Fibroblast of upper back skin (primary cell): ENCODE results near the gene PRLR.
"Not testable (repeated sequence)": the region's sequence is repeated elsewhere in the genome, so short reads cannot be mapped to it uniquely, and the experiment has no call there.

ENCODE experiments used
- DNase-seq: peaks from one replicate; pipeline ENCODE4 v3.0.0-alpha.2; 2013

The PRLR gene

DNA sequence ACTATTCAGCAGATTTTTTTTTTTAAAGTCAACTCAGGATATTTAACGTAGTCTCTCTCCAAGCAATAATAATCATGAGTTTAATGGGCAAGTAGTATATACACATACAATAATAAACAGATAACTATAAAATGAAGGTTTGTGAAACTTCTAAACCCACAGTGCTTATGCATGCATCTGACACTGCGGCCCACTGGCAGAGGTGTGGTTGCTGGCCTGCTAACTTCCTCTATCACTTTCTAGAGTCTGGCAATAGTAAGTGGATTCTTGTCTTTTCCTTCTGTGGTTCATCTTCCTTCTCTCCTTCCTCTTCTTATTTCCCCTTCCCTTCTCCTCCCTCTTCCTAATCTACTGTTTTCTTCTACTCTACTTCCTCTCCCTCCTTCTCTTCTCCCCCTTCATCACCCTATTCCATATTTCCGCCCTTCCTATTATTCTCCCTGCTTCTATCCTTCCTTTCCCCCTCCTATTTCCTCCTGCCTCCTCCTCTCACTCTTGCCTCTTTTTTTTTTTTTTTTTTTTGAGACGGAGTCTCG is 164.0 kb downstream of the PRLR start:
- DNase-seq = no peak

- peak; percentile 38 for DNase-seq
These were observed 166.9 kb downstream of the PRLR start for GRCh38 chr5:35063414-35063813.

DNA sequence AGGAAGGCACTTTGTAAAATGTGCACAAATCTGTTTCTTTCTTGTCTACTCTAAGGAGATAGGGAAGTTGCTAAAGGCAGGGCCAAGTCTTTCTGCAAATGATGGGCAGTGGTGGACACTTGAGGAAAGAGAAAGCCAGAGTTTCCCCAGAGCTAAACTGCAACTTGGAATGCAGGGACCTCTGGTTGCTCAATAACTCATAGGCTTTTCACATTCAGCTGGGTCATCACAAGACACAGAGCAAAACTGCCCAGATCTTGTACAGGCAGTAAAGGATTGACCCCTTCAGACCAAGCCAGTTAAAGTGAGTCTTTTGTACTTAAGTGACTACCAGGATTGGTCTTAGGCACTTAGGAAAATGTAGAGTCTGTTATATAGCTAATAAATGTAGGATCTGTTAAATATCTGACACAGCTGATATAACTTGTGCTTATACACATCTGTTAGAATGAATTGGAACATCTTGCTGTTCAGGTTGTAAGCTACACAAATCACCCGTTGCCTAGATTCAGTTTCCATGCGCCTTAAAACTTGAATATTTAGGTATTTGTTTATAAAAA is 169.0 kb downstream of the PRLR start:
- DNase-seq = no peak

- DNase-seq = no peak
These were observed 170.1 kb downstream of the PRLR start for GRCh38 chr5:35060236-35060635.

GRCh38 chr5:35059251-35059650 is 171.0 kb downstream of the PRLR start:
- no peak for DNase-seq

- DNase-seq = no peak
These were observed 171.9 kb downstream of the PRLR start for GRCh38 chr5:35058374-35058788.

GRCh38 chr5:35056686-35057085 is 173.6 kb downstream of the PRLR start:
- no peak for DNase-seq

DNA sequence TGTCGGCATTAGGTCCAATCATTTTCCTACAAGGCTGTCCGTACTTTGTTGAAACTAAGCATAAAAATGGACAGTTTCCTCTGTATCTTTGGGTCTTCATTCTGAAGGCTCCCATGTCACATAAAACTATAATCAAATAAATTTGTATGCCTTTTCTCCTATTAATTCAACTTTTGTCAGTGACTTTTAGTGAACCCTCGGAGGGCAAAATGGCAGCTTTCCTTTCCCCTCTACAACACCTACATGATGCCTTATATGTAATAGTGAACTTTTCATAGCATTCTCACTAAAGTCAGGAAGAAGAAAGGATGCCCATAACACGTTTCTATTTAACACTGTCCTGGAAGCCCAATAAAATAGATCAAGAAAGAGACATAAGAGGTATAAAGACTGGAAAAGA is 177.4 kb downstream of the PRLR start:
- DNase-seq = no peak

- DNase-seq = no peak
These were observed 179.7 kb downstream of the PRLR start for GRCh38 chr5:35050541-35051126.

DNA sequence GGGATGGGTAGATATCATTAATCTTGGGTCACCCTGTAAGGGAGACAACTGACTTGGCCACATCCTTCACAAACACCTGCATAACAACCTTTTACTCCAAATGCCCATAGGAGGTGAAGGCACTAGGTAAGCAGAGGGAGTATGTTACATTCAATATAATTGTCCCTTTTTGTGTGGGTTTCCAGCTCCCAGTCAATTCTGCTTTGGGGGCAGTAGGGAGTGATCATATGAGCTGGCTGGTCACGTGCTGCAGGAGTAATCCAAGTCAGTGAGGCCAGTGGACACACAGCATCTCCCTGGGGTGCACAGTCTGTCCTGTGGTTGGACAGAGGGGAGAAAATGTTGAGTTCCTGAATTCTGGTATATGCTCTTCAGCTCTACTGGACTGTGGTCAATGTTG is 181.4 kb downstream of the PRLR start:
- no peak for DNase-seq

DNA sequence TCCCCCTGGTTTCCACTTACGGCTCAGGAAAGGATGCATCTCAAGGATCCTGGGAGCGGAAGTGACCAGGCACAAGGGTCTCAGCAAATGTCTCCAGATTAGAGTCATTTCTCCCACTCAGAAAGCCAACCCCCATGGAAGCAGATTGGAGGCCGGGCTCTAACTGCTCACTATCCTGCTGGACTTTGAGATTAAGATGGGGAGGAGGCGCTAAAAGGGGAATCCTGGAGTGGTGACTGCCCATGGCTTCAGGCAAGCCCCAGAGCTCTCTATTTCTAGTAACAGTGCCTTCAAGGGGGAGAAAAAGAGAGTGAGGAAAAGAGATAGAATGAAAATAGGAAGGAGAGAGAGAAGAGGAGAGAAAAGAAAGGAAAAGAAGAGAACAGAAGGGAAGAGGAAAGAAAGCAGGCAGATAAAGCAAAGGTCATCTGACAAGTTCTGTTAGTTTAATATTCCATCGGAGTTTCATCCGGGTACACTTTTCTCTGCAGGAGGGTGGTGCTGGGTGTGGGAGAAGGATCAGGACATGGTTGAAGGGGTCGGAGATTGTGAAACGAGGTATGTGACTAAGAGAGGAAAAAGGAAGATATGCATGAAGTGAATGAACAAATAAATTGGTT is 182.4 kb downstream of the PRLR start, which contains the start of gene AGXT2:
TSS of gene AGXT2 (minus strand) at position 165 of the 620 bp plus-strand sequence. CDS start at position 108, 57 bp downstream.
- DNase-seq = no peak

- DNase-seq = peak; percentile 97
These were observed 183.5 kb downstream of the PRLR start for GRCh38 chr5:35046774-35047173.

- no peak for DNase-seq
These were observed 185.0 kb downstream of the PRLR start for GRCh38 chr5:35045280-35045679.

GRCh38 chr5:35044649-35045048 is 185.6 kb downstream of the PRLR start:
- DNase-seq = no peak

DNA sequence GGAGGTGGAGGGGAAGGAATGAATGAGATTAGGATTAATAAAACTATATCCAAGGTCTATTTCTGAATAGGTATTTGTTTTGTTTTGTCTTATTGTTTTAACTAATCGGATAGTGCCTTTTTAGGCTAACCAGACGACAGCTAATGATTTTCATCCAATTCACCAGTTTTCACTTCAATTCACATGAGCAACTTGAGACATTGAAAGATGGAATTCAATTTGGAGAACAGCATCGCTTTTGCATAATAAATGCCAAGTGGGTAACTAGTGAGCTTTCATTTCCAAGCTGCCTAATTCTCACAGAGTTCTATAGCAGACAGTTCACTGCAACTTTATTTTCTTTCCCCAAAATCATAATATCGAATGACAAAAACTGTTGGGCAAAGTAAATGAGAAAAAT is 187.5 kb downstream of the PRLR start:
- no peak for DNase-seq

DNA sequence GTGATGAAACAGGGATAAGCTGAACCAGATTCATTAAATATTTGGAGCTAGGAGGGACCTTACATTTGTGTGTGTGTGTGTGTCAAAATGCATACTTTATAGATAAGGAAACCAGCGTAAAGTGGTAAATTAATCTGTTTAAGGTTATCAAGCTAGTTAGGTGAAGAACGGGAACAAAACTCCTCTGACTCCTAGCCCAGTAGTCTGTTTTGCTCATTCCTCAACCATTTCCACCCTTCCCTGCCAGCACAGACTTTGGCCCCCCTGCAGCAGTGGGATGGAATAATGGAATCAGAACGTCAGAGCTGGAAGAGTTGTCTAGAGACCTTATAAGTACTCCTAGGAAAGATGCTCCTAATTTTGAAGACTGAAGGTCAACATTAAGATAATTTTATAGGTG is 189.0 kb downstream of the PRLR start:
- DNase-seq = peak; percentile 32

- DNase-seq = no peak
These were observed 191.4 kb downstream of the PRLR start for GRCh38 chr5:35038891-35039290.

DNA sequence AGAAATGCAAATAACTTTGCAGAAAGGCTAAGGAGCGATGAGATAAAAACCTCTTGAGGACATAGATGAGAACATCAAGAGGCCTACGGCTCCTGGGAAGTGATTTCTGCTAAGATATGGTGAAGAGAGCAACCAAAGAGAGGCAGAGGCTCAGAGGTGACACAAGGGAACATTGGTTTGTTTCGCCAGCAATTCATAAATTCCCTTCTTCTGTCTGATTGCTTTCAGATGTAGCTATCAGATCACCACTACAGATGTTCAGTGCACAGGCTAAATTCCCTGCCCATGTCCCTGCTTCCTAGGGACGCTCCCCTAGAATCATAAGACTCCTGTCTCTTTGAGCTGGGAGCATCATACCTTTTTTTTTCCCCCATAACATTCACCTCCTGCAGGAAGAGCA is 193.8 kb downstream of the PRLR start:
- no peak for DNase-seq

- not testable (repeated sequence) for DNase-seq
These were observed 194.4 kb downstream of the PRLR start for GRCh38 chr5:35035929-35036328.

DNA sequence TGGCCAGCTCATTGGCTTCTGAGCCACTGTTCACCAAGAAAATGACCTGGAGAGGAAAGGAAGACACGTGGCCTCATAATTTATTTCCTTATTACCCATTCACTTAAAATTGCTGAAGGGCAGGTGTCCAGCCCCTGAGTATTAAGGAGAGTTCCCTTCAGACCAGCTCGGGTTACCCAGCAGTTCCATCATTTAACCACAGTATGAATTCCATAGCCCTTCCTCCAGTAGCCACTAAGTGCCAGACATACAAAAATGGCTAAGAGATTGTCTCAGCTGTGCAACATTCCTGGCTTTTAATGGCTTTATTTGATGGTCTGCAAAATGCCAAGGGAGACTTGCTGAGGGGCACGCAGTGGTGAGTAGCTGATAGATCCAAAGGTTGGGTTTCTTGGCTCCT is 195.0 kb downstream of the PRLR start:
- DNase-seq = peak; percentile 44

DNA sequence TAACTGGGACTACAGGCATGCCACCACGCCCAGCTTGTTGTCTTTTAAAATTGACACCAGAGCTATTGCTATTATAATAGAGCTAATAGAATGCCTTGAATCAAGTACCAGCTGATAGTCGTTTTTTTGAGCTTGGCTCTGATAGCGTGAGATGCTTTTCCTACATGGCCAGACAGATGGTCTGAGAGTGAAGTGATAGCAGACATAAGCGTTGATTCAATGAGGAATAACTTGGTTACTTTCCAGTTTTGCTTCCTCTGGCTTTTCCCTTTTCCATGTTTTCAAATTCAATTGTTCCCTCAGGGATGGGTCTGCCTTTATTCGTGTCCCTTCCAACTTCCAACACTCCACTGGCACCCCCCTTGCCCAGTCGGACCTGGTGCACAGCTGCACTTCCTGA is 197.9 kb downstream of the PRLR start:
- DNase-seq = peak; percentile 35

- DNase-seq = peak; percentile 74
These were observed 199.0 kb downstream of the PRLR start for GRCh38 chr5:35031276-35031675.

GRCh38 chr5:35030426-35031100 is 199.7 kb downstream of the PRLR start:
- no peak for DNase-seq

- DNase-seq = peak; percentile 77
These were observed 201.0 kb downstream of the PRLR start for GRCh38 chr5:35029333-35029732.
